Prostate gland (tissue), 2 donors: ENCODE results near the gene TRIM22. TPM values are rescaled to one million over a fixed set of nuclear protein-coding genes. Genes with fewer than 3 reads are reported as not detected.
A peak's percentile ranks its signal among the peaks of the same experiment; 100 is the strongest.
"Not testable (repeated sequence)": the region's sequence is repeated elsewhere in the genome, so short reads cannot be mapped to it uniquely, and the experiment has no call there.

Experiments
- DNase-seq: peaks from one replicate; pipeline ENCODE4 v3.0.0-alpha.2; 2019; ENCODE audit warnings: low spot score
- H3K27ac ChIP-seq, 2 donors: fragments of 200-600 bp; sonication (generic); 2 replicates each; pipeline ENCODE4 v1.5.1; 2017 to 2019
- H3K27me3 ChIP-seq: fragments of 200-600 bp; sonication (generic); replicated peaks from 2 replicates; pipeline ENCODE4 v1.5.1; 2019; ENCODE audit not compliant: insufficient read depth
- H3K36me3 ChIP-seq, 2 donors: fragments of 200-600 bp; sonication (generic); 1 replicate in 1 of 2; 2 replicates in 1 of 2; pipeline versions ENCODE4 v1.5.1 to v1.8.1; 2017 to 2019
- H3K4me1 ChIP-seq: fragments of 200-600 bp; sonication (generic); replicated peaks from 2 replicates; pipeline ENCODE4 v1.5.1; 2019
- H3K4me3 ChIP-seq, 2 donors: fragments of 200-600 bp; sonication (generic); 2 replicates each; pipeline ENCODE4 v1.5.1; 2017 to 2019
- H3K9me3 ChIP-seq: fragments of 200-600 bp; sonication (generic); 2 replicates; pipeline ENCODE4 v1.5.1; 2017
- POLR2A ChIP-seq: fragments of 450-650 bp; IDR thresholded peaks from one replicate; pipeline ENCODE4 v1.6.1; 2016; ENCODE audit warnings: antibody characterized with exemption, mild to moderate bottlenecking
- POLR2AphosphoS5 ChIP-seq: sonication (generic); formaldehyde crosslinking; IDR thresholded peaks from one replicate; pipeline ENCODE4 v1.6.1; 2017; ENCODE audit warnings: antibody characterized with exemption
- WGBS: methylation state at CpG from one replicate; pipeline ENCODE4 v1.1.5; 2018; 5-methylcytosine and 5-hydroxymethylcytosine counted together
- intact Hi-C: fragments of 100-400 bp; cut with DNase I; formaldehyde crosslinking; loops from one replicate; pipeline ENCODE4 v1.14.2; 2022
- total RNA-seq, 2 donors: library from RNA; depleted of rRNA; stranded (reverse); fragments of >200 nt; gene quantifications; one replicate each; pipeline ENCODE4 v1.1.0, GENCODE V29; 2016
- TF ChIP-seq, protein P1 (sequence below), 4 experiments: fragments of 200-600 bp in 2 of 4; fragments of 450-650 bp in 2 of 4; sonication (generic) in 2 of 4; IDR thresholded peaks; 1 replicate in 3 of 4; 2 replicates in 1 of 4; pipeline ENCODE4 v1.5.1; 2016 to 2019; ENCODE audit warnings: antibody characterized with exemption in 4 of 4, mild to moderate bottlenecking in 2 of 4, moderate library complexity in 2 of 4

TRIM22 gene
- total RNA-seq, 2 donors from 2014 or later = 32.8 to 47.4 TPM

GRCh38 chr11:5665746-5666401 is 23.7 kb upstream of the TRIM22 start:
- H3K4me1 ChIP-seq = no peaks in the 10 kb centered on the region
- H3K36me3 ChIP-seq = no peaks in the 10 kb centered on the region
- no peak overlapping the region for H3K4me3 ChIP-seq
- 79% methylated on average over 5 of the region's 5 CpGs for WGBS
- no peaks in the 10 kb centered on the region for H3K27me3 ChIP-seq
- TF ChIP-seq POLR2AphosphoS5 (no peak), POLR2A (no peak)
- TF ChIP-seq, protein P1, sequence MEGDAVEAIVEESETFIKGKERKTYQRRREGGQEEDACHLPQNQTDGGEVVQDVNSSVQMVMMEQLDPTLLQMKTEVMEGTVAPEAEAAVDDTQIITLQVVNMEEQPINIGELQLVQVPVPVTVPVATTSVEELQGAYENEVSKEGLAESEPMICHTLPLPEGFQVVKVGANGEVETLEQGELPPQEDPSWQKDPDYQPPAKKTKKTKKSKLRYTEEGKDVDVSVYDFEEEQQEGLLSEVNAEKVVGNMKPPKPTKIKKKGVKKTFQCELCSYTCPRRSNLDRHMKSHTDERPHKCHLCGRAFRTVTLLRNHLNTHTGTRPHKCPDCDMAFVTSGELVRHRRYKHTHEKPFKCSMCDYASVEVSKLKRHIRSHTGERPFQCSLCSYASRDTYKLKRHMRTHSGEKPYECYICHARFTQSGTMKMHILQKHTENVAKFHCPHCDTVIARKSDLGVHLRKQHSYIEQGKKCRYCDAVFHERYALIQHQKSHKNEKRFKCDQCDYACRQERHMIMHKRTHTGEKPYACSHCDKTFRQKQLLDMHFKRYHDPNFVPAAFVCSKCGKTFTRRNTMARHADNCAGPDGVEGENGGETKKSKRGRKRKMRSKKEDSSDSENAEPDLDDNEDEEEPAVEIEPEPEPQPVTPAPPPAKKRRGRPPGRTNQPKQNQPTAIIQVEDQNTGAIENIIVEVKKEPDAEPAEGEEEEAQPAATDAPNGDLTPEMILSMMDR (IDR thresholded peaks at IDR 0.05) = no peak
- no peaks in the 10 kb centered on the region for H3K9me3 ChIP-seq
- no peak for DNase-seq
- no peak overlapping the region for H3K27ac ChIP-seq
- intact Hi-C loops = no loop called here

- H3K27ac ChIP-seq = no peak overlapping the region
- H3K9me3 ChIP-seq = no peaks in the 10 kb centered on the region
- intact Hi-C loops = no loop called here
- H3K4me3 ChIP-seq = no peak overlapping the region
- WGBS = 62% methylated on average over 6 of the region's 6 CpGs
- TF ChIP-seq, protein P1 (IDR thresholded peaks at IDR 0.05) = no peak
- TF ChIP-seq POLR2AphosphoS5 = no peak
- no peak for TF ChIP-seq POLR2A
- no peaks in the 10 kb centered on the region for H3K27me3 ChIP-seq
- no peaks in the 10 kb centered on the region for H3K4me1 ChIP-seq
- no peak for DNase-seq
- no peaks in the 10 kb centered on the region for H3K36me3 ChIP-seq
Observed at GRCh38 chr11:5666402-5666793, 23.2 kb upstream of the TRIM22 start.

DNA sequence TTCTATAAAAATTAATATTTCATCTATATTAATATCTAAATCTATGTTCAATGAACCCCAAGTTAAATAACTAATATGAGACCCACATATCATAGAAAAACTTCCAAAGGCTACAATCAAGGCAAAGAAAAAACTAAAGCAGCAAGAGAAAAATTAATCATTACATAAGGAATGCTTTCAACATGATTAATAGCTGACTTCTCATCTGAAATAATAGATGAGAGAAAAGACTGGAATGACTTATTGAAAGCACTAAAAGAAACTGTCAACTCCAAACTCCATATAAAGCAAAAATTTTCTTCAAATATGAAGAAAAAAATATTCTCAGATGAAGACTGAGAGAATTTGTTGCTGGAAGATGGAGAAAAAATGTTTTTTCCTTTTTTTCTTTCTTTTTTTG is 17.8 kb upstream of the TRIM22 start:
- Histone ChIP-seq H3K27me3 (no peaks in the 10 kb centered on the region), H3K4me1 (no peaks in the 10 kb centered on the region), H3K4me3 (no peak overlapping the region), H3K27ac (no peak overlapping the region), H3K36me3 (no peaks in the 10 kb centered on the region), H3K9me3 (no peaks in the 10 kb centered on the region)
- DNase-seq = no peak
- intact Hi-C loops = loop anchor here (10.0 kb wide), 1 partner anchor 133 kb away; the partner anchor contains the start of gene OR52N2
- TF ChIP-seq POLR2AphosphoS5 (no peak), POLR2A (no peak)
- TF ChIP-seq, protein P1 (IDR thresholded peaks at IDR 0.05) = no peak

GRCh38 chr11:5674391-5674790 is 15.2 kb upstream of the TRIM22 start:
- intact Hi-C loops = loop anchor here (10.0 kb wide), 1 partner anchor 130 kb away; the partner anchor contains the start of gene OR52N2
- DNase-seq = no peak
- Histone ChIP-seq H3K4me1 (no peaks in the 10 kb centered on the region), H3K9me3 (no peaks in the 10 kb centered on the region), H3K27me3 (no peaks in the 10 kb centered on the region), H3K27ac (no peak overlapping the region), H3K36me3 (peaks cover 0 to 3% of the 10 kb centered on the region in 2 donors), H3K4me3 (no peak overlapping the region)
- TF ChIP-seq POLR2AphosphoS5 (no peak), POLR2A (no peak)
- TF ChIP-seq, protein P1 (IDR thresholded peaks at IDR 0.05) = no peak
- WGBS = 97% methylated on average over 4 of the region's 4 CpGs

DNA sequence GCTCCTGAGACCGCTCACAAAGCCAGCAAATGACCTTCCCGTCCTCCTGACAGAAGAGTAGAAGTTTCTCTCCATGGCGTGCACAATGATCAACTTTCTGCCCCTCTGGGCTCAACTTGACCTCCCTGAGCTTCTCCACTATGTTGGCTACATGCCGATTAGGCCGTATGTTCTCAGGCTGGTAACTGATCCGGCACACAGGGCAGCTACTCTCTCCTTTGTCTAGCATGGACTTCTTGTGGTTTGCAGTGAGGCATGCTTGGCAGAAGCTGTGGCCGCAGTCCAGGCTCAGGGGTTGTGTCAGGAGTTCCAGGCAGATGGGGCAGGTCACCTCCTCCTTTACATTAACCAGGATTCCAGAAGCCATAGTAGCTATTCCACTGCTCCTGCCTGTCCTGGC is 9.8 kb upstream of the TRIM22 start:
- 92% methylated on average over 7 of the region's 7 CpGs for WGBS
- no peak for DNase-seq
- Histone ChIP-seq H3K36me3 (peaks cover 0 to 3% of the 10 kb centered on the region in 2 donors), H3K4me1 (peaks cover 2% of the 10 kb centered on the region), H3K27me3 (no peaks in the 10 kb centered on the region), H3K9me3 (no peaks in the 10 kb centered on the region), H3K4me3 (no peak overlapping the region), H3K27ac (no peak overlapping the region)
- intact Hi-C loops = loop anchor here (10.0 kb wide), 2 partner anchors 55 to 125 kb away; partner anchors contain the start of genes OR52N2 and TRIM34
- TF ChIP-seq POLR2AphosphoS5 (no peak), POLR2A (no peak)
- TF ChIP-seq, protein P1 (IDR thresholded peaks at IDR 0.05) = no peak

- H3K27me3 ChIP-seq, H3K27ac ChIP-seq, DNase-seq, H3K4me3 ChIP-seq, H3K4me1 ChIP-seq, H3K9me3 ChIP-seq, H3K36me3 ChIP-seq: not testable (repeated sequence)
- 90% methylated on average over 17 of the region's 33 CpGs for WGBS
- intact Hi-C loops = loop anchor here (10.0 kb wide), 1 partner anchor 58 kb away; the partner anchor contains the start of gene TRIM34
Observed at GRCh38 chr11:5682890-5683441, 6.6 kb upstream of the TRIM22 start.

- not testable (repeated sequence) for H3K4me1 ChIP-seq
- 62% methylated on average over 7 of the region's 7 CpGs for WGBS
Observed at GRCh38 chr11:5683620-5684019, 6.0 kb upstream of the TRIM22 start.

More at GRCh38 chr11:5683620-5684019, 6.0 kb upstream of the TRIM22 start:
- Histone ChIP-seq H3K27ac (peak overlapping the region; percentile 94), H3K4me3 (peak overlapping the region; percentile 34 to 42)
- not testable (repeated sequence) for DNase-seq, H3K9me3 ChIP-seq, H3K36me3 ChIP-seq, H3K27me3 ChIP-seq
- intact Hi-C loops = loop anchor here (10.0 kb wide), 1 partner anchor 59 kb away; the partner anchor contains the start of gene TRIM34
